Endothelial cell of umbilical vein (primary cell): Measurements from ENCODE around the gene CNOT10. TPM values are rescaled to one million over a fixed set of nuclear protein-coding genes. Genes with fewer than 3 reads are reported as not detected.

Source experiments
- BruUV-seq: library from RNA; stranded (reverse); fragments of 400-500 nt; replicated peaks from 2 replicates; lab custom pipeline; 2021; lab: Mats Ljungman, UMichigan
- CTCF ChIA-PET: fragments of 300-600, 350-600 bp; sonication (Branson Sonifier 250); formaldehyde crosslinking; loops from one replicate; lab custom pipeline; 2021; ENCODE audit warnings: antibody characterized with exemption, inconsistent platforms; lab: Charles Lee
- POLR2A ChIA-PET: fragments of 300-600, 350-600 bp; sonication (Branson Sonifier 250); formaldehyde crosslinking; loops from one replicate; lab custom pipeline; 2021; ENCODE audit warnings: antibody characterized with exemption, inconsistent platforms; lab: Charles Lee
- DNase-seq: peaks from one replicate; pipeline ENCODE4 v3.0.0-alpha.2; 2011; ENCODE audit warnings: low read depth, low spot score
- FAIRE-seq: peaks from 2 replicates; lab custom pipeline; 2011; peaks lifted over from hg19 to GRCh38; lab: Jason Lieb, UNC
- H2AFZ ChIP-seq: 2 replicates; pipeline ENCODE4 v1.6.0; 2012; ENCODE audit warnings: low read depth, low read length, control low read depth, inconsistent platforms
- H3K27ac ChIP-seq: 2 replicates; pipeline ENCODE4 v1.5.1; 2011; ENCODE audit warnings: low read depth, mild to moderate bottlenecking, control low read depth, low read length, moderate library complexity; ENCODE audit not compliant: insufficient read depth
- H3K27me3 ChIP-seq, 2 experiments: 2 replicates each; pipeline versions ENCODE4 v1.6.0 to v1.6.1; 2011; ENCODE audit warnings: low read length in 2 of 2, mixed read lengths in 1 of 2; ENCODE audit not compliant: control insufficient read depth in 2 of 2, insufficient read depth in 2 of 2
- H3K36me3 ChIP-seq, 2 experiments: 2 replicates in 1 of 2; 3 replicates in 1 of 2; pipeline ENCODE4 v1.5.1; 2011; ENCODE audit warnings: low read length in 2 of 2, mild to moderate bottlenecking in 1 of 2, moderate library complexity in 1 of 2; ENCODE audit not compliant: control insufficient read depth in 2 of 2, insufficient read depth in 2 of 2; ENCODE audit errors: extremely low read depth in 1 of 2
- H3K4me1 ChIP-seq: 3 replicates; pipeline ENCODE4 v1.5.1; 2011; ENCODE audit warnings: mild to moderate bottlenecking, low read length; ENCODE audit not compliant: control insufficient read depth, insufficient read depth; ENCODE audit errors: extremely low read depth
- H3K4me2 ChIP-seq: 2 replicates; pipeline ENCODE4 v1.6.1; 2011; ENCODE audit warnings: low read length, control low read depth, mixed read lengths; ENCODE audit not compliant: insufficient read depth
- H3K4me3 ChIP-seq, 3 experiments: fragments of 200-600 bp in 1 of 3; sonication (generic), shearing (Covaris generic) in 1 of 3; replicated peaks in 1 of 3; 2 replicates each; pipeline ENCODE4 v1.5.1; 2011 to 2016; ENCODE audit warnings: control low read depth in 3 of 3, low read length in 3 of 3, mild to moderate bottlenecking in 2 of 3, inconsistent platforms in 1 of 3, low read depth in 1 of 3, moderate library complexity in 1 of 3; ENCODE audit not compliant: insufficient read depth in 1 of 3
- H3K79me2 ChIP-seq: 2 replicates; pipeline ENCODE4 v1.6.0; 2012; ENCODE audit warnings: low read length, inconsistent platforms; ENCODE audit not compliant: control insufficient read depth, insufficient read depth
- H3K9ac ChIP-seq: replicated peaks from 2 replicates; pipeline ENCODE3; 2011; ENCODE audit warnings: low read length, control low read depth; ENCODE audit not compliant: insufficient read depth; ENCODE audit errors: extremely low read depth
- H3K9me1 ChIP-seq: replicated peaks from 3 replicates; pipeline ENCODE4 v1.6.0; 2011; ENCODE audit warnings: mild to moderate bottlenecking, low read length; ENCODE audit not compliant: control insufficient read depth, insufficient read depth; ENCODE audit errors: extremely low read depth
- H3K9me3 ChIP-seq: replicated peaks from 2 replicates; pipeline ENCODE4 v1.5.1; 2012; ENCODE audit warnings: low read length, inconsistent platforms; ENCODE audit not compliant: control insufficient read depth, insufficient read depth
- H4K20me1 ChIP-seq: replicated peaks from 2 replicates; pipeline ENCODE3; 2011; ENCODE audit warnings: mild to moderate bottlenecking, low read length; ENCODE audit not compliant: control insufficient read depth, insufficient read depth; ENCODE audit errors: extremely low read depth
- EZH2 ChIP-seq: IDR thresholded peaks from 2 replicates; pipeline ENCODE4 v1.6.1; 2012; ENCODE audit warnings: borderline replicate concordance, low read depth, mild to moderate bottlenecking, moderate library complexity, low read length, inconsistent platforms; ENCODE audit not compliant: severe bottlenecking
- FOS ChIP-seq: IDR thresholded peaks from 2 replicates; pipeline ENCODE4 v1.6.1; 2011; ENCODE audit warnings: mild to moderate bottlenecking, low read length, moderate library complexity, borderline replicate concordance; ENCODE audit not compliant: insufficient read depth
- GATA2 ChIP-seq: IDR thresholded peaks from 2 replicates; pipeline ENCODE4 v1.7.0; 2011; ENCODE audit warnings: low read depth, mild to moderate bottlenecking, moderate library complexity, mixed read lengths, low read length; ENCODE audit not compliant: insufficient read length, insufficient read depth
- JUN ChIP-seq: IDR thresholded peaks from 2 replicates; pipeline ENCODE4 v1.6.1; 2011; ENCODE audit warnings: borderline replicate concordance, low read depth; ENCODE audit not compliant: insufficient read length, insufficient read depth
- MYC ChIP-seq: IDR thresholded peaks from one replicate; pipeline ENCODE4 v1.6.1; 2011; ENCODE audit warnings: mild to moderate bottlenecking, low read depth, low read length
- POLR2A ChIP-seq: IDR thresholded peaks from 2 replicates; pipeline ENCODE4 v1.6.1; 2012; ENCODE audit warnings: low read depth, mild to moderate bottlenecking, control low read depth, low read length
- POLR2AphosphoS5 ChIP-seq: IDR thresholded peaks from 2 replicates; pipeline ENCODE4 v1.6.1; 2012; ENCODE audit warnings: low read depth, mild to moderate bottlenecking, control low read depth, low read length, moderate library complexity; ENCODE audit not compliant: insufficient read depth
- dilution Hi-C: fragments of 300-500 bp; cut with MboI; formaldehyde crosslinking; loops from one replicate; pipeline ENCODE4 v1.15.0; 2019; ENCODE audit warnings: low sequenced_read_pairs; ENCODE audit not compliant: extremely low pct_ligation_motif_present
- intact Hi-C: fragments of 100-400 bp; cut with micrococcal nuclease; formaldehyde crosslinking; loops from one replicate; pipeline ENCODE4 v1.10.0; 2022
- polyA plus RNA-seq, 4 experiments: library from polyadenylated mRNA; depleted of rRNA in 3 of 4; stranded (reverse) in 3 of 4; unstranded in 1 of 4; fragments of >200 nt; gene quantifications; 2 replicates each; pipeline versions ENCODE4 v1.2.1 to v1.2.3, GENCODE V29; 2011 to 2012; ENCODE audit warnings: missing spikeins in 1 of 4
- total RNA-seq: library from RNA; stranded (reverse); gene quantifications from 2 replicates; pipeline ENCODE4 v1.2.3, GENCODE V29; 2021
- TF ChIP-seq, protein P1 (sequence below): IDR thresholded peaks from 2 replicates; pipeline ENCODE4 v1.6.1; 2011; ENCODE audit not compliant: insufficient read depth, insufficient read length
- TF ChIP-seq, protein P2 (sequence below), 2 donors: IDR thresholded peaks; 1 replicate in 1 of 2; 2 replicates in 1 of 2; pipeline ENCODE4 v1.5.1; 2011; ENCODE audit warnings: low read length in 2 of 2, mild to moderate bottlenecking in 2 of 2, moderate library complexity in 2 of 2, control low read depth in 1 of 2, inconsistent platforms in 1 of 2, low read depth in 1 of 2; ENCODE audit not compliant: insufficient read depth in 1 of 2; ENCODE audit errors: extremely low read depth in 1 of 2

The CNOT10 gene
- total and polyA plus RNA-seq, 2 donors (not counting 3 experiments of a cell fraction or from before 2014, with no cell fraction given), result 23.6 to 28.6 TPM

DNA sequence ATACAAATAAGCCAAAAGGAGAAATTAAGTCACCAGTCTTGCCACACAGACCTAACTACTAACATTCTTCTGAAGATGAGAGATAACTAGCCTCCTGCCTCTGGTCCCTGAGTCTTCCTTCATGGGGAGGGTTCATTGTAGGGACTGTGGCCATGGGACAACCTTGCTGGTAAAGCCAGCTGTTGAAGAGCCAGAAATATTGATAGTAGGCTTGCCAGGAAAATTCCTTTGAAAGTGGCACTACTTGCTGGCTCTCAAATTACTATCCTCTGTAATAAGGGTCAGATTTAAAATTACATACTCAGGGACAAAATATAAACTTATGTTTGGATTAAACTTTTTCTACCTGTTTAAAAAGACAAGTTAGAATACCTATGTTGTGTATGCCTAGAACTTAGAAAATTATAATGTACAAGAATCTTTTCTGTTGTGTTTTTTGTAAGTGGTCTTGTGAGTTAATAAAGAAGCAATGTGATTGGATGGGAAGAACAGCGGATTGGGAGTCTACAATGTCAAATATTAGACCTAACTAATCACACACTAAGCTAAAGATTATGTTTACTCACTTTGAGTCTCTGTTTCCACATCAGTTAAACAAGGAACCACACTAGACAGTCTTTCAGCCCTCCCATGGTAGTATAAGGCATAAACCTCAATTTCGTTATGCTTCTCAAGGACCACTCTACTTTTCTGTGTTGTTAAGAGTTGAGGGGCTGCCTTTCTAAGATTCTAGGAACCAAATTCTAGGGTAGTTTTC is 72.8 kb downstream of the CNOT10 start:
- no peak overlapping the region for H3K4me2 ChIP-seq
- FAIRE-seq (no peak), DNase-seq (no peak)
- TF ChIP-seq, protein P1, sequence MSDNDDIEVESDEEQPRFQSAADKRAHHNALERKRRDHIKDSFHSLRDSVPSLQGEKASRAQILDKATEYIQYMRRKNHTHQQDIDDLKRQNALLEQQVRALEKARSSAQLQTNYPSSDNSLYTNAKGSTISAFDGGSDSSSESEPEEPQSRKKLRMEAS, result no peak
- TF ChIP-seq POLR2AphosphoS5 (no peak), MYC (no peak), POLR2A (no peak), FOS (no peak), EZH2 (no peak), JUN (no peak), GATA2 (no peak)
- TF ChIP-seq, protein P2, sequence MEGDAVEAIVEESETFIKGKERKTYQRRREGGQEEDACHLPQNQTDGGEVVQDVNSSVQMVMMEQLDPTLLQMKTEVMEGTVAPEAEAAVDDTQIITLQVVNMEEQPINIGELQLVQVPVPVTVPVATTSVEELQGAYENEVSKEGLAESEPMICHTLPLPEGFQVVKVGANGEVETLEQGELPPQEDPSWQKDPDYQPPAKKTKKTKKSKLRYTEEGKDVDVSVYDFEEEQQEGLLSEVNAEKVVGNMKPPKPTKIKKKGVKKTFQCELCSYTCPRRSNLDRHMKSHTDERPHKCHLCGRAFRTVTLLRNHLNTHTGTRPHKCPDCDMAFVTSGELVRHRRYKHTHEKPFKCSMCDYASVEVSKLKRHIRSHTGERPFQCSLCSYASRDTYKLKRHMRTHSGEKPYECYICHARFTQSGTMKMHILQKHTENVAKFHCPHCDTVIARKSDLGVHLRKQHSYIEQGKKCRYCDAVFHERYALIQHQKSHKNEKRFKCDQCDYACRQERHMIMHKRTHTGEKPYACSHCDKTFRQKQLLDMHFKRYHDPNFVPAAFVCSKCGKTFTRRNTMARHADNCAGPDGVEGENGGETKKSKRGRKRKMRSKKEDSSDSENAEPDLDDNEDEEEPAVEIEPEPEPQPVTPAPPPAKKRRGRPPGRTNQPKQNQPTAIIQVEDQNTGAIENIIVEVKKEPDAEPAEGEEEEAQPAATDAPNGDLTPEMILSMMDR (IDR thresholded peaks at IDR 0.05; ENCODE audit: extremely low read depth in 1 of 2, insufficient read depth in 1 of 2, low read depth in 1 of 2, low read length in 2 of 2), result no peak
- no peak overlapping the region for H3K4me3 ChIP-seq
- no peak overlapping the region for H3K9ac ChIP-seq
- no peak overlapping the region for H2AFZ ChIP-seq
- no peaks in the 10 kb centered on the region for H3K79me2 ChIP-seq
- H3K27ac ChIP-seq, result no peak overlapping the region
- H3K4me1 ChIP-seq, result no peaks in the 10 kb centered on the region
- BruUV-seq, result no TSS peak
- intact Hi-C loops (loop anchor here (2.0 kb wide), 1 partner anchor 13 kb away; no protein-coding TSS in a partner anchor), dilution Hi-C loops (no loop called here)
- no peaks in the 10 kb centered on the region for H3K9me3 ChIP-seq
- ChIA-PET CTCF (interaction anchor here (1.8 kb wide), 1 partner anchor 23 kb away, joined by 10 read pairs; no protein-coding TSS in a partner anchor), POLR2A (no interaction called here)
- peaks cover 0 to 2% of the 10 kb centered on the region in 2 experiments for H3K36me3 ChIP-seq
- H4K20me1 ChIP-seq, result no peaks in the 10 kb centered on the region
- no peaks in the 10 kb centered on the region for H3K9me1 ChIP-seq
- H3K27me3 ChIP-seq, result no peaks in the 10 kb centered on the region
